H9 (cell line): ENCODE measurements around the gene SCN8A. TPM values are rescaled to one million over a fixed set of nuclear protein-coding genes. Genes with fewer than 3 reads are reported as not detected.

Experiments used
- DNase-seq: peaks from one replicate; pipeline ENCODE4 v3.0.0-alpha.2; 2017
- H2AFZ ChIP-seq: one replicate; pipeline ENCODE4 v1.6.1; 2013; ENCODE audit warnings: mild to moderate bottlenecking, low read length, control low read depth, moderate library complexity
- H2AK5ac ChIP-seq: 2 replicates; pipeline ENCODE4 v1.6.1; 2013; ENCODE audit warnings: low read length, control low read depth, mixed read lengths; ENCODE audit not compliant: insufficient read length
- H2BK120ac ChIP-seq: one replicate; pipeline ENCODE4 v1.6.1; 2013; ENCODE audit warnings: low read depth, mild to moderate bottlenecking, low read length, control low read depth, inconsistent platforms; ENCODE audit not compliant: poor library complexity, severe bottlenecking
- H2BK12ac ChIP-seq: 2 replicates; pipeline ENCODE4 v1.6.1; 2013; ENCODE audit warnings: low read length, control low read depth, mixed read lengths, low read depth; ENCODE audit not compliant: insufficient read length
- H2BK15ac ChIP-seq: 2 replicates; pipeline ENCODE4 v1.6.1; 2013; ENCODE audit warnings: low read depth, low read length, control low read depth
- H2BK20ac ChIP-seq: one replicate; pipeline ENCODE4 v1.6.1; 2013; ENCODE audit warnings: low read depth, mild to moderate bottlenecking, low read length, control low read depth, inconsistent platforms; ENCODE audit not compliant: poor library complexity, severe bottlenecking
- H2BK5ac ChIP-seq: 2 replicates; pipeline ENCODE4 v1.6.1; 2013; ENCODE audit warnings: low read length, control low read depth, mixed read lengths; ENCODE audit not compliant: insufficient read length
- H3K14ac ChIP-seq: 2 replicates; pipeline ENCODE4 v1.6.1; 2013; ENCODE audit warnings: low read length, control low read depth; ENCODE audit not compliant: insufficient read depth
- H3K18ac ChIP-seq: 2 replicates; pipeline ENCODE4 v1.6.1; 2013; ENCODE audit warnings: low read depth, mild to moderate bottlenecking, mixed read lengths, low read length, control low read depth; ENCODE audit not compliant: insufficient read length
- H3K23ac ChIP-seq: 2 replicates; pipeline ENCODE4 v1.6.1; 2013; ENCODE audit warnings: low read length, control low read depth, mixed read lengths, low read depth; ENCODE audit not compliant: insufficient read length
- H3K23me2 ChIP-seq: 2 replicates; pipeline ENCODE4 v1.6.1; 2013; ENCODE audit warnings: low read depth, mild to moderate bottlenecking, mixed read lengths, low read length, control low read depth; ENCODE audit not compliant: insufficient read length, poor library complexity, severe bottlenecking
- H3K27ac ChIP-seq: 2 replicates; pipeline ENCODE4 v1.5.1; 2013; ENCODE audit warnings: low read length, control low read depth, mixed read lengths, low read depth; ENCODE audit not compliant: insufficient read length
- H3K27me3 ChIP-seq: 2 replicates; pipeline ENCODE4 v1.6.1; 2013; ENCODE audit warnings: low read length, control low read depth, inconsistent platforms; ENCODE audit not compliant: insufficient read depth
- H3K4ac ChIP-seq: 2 replicates; pipeline ENCODE4 v1.6.1; 2013; ENCODE audit warnings: low read depth, mild to moderate bottlenecking, control low read depth, inconsistent platforms, low read length, moderate library complexity
- H3K4me1 ChIP-seq: 2 replicates; pipeline ENCODE4 v1.6.1; 2013; ENCODE audit warnings: low read length, control low read depth, inconsistent platforms; ENCODE audit not compliant: insufficient read depth
- H3K4me2 ChIP-seq: 2 replicates; pipeline ENCODE4 v1.6.1; 2013; ENCODE audit warnings: low read length, control low read depth, mixed read lengths; ENCODE audit not compliant: insufficient read length, insufficient read depth
- H3K56ac ChIP-seq: 2 replicates; pipeline ENCODE4 v1.6.1; 2013; ENCODE audit warnings: low read depth, mild to moderate bottlenecking, mixed read lengths, low read length, control low read depth; ENCODE audit not compliant: insufficient read length
- H3K79me1 ChIP-seq: 2 replicates; pipeline ENCODE4 v1.6.1; 2013; ENCODE audit warnings: low read depth, mild to moderate bottlenecking, moderate library complexity, low read length, control low read depth, inconsistent platforms; ENCODE audit not compliant: insufficient read depth, poor library complexity, severe bottlenecking
- H3K79me2 ChIP-seq: 2 replicates; pipeline ENCODE4 v1.6.1; 2013; ENCODE audit warnings: low read length, control low read depth, inconsistent platforms; ENCODE audit not compliant: insufficient read depth
- H3K9ac ChIP-seq: 2 replicates; pipeline ENCODE4 v1.6.1; 2013; ENCODE audit warnings: low read length, control low read depth, mixed read lengths; ENCODE audit not compliant: insufficient read length; ENCODE audit errors: extremely low read depth
- H3K9me3 ChIP-seq: one replicate; pipeline ENCODE4 v1.6.1; 2013; ENCODE audit warnings: low read depth, low read length, inconsistent platforms; ENCODE audit not compliant: control insufficient read depth
- H3T11ph ChIP-seq: one replicate; pipeline ENCODE4 v1.6.1; 2013; ENCODE audit warnings: mild to moderate bottlenecking, low read length, control low read depth, inconsistent platforms
- H4K20me1 ChIP-seq: one replicate; pipeline ENCODE4 v1.6.1; 2013; ENCODE audit not compliant: control insufficient read depth, insufficient read length, insufficient read depth
- H4K5ac ChIP-seq: 2 replicates; pipeline ENCODE4 v1.6.1; 2013; ENCODE audit warnings: low read depth, mild to moderate bottlenecking, mixed read lengths, low read length, control low read depth; ENCODE audit not compliant: insufficient read length
- H4K8ac ChIP-seq: replicated peaks from 2 replicates; pipeline ENCODE4 v1.6.1; 2013; ENCODE audit warnings: low read length, control low read depth, mixed read lengths, low read depth; ENCODE audit not compliant: insufficient read length
- H4K91ac ChIP-seq: 2 replicates; pipeline ENCODE4 v1.6.1; 2013; ENCODE audit warnings: low read depth, mild to moderate bottlenecking, moderate library complexity, mixed read lengths, low read length, control low read depth; ENCODE audit not compliant: insufficient read length
- H3K27ac Mint-ChIP-seq, 3 experiments: 2 replicates in 2 of 3; 3 replicates in 1 of 3; pipeline ENCODE4 v1.8.0; 2020 to 2021; ENCODE audit warnings: mixed read lengths in 3 of 3, mild to moderate bottlenecking in 1 of 3, moderate library complexity in 1 of 3
- H3K27me3 Mint-ChIP-seq: 2 replicates; pipeline ENCODE4 v1.8.0; 2021; ENCODE audit warnings: low read depth, mild to moderate bottlenecking, moderate library complexity, mixed read lengths
- H3K36me3 Mint-ChIP-seq, 3 experiments: 2 replicates in 2 of 3; 3 replicates in 1 of 3; pipeline ENCODE4 v1.8.0; 2020 to 2021; ENCODE audit warnings: low read depth in 3 of 3, mixed read lengths in 3 of 3; ENCODE audit not compliant: insufficient read depth in 1 of 3
- H3K4me1 Mint-ChIP-seq, 2 experiments: 2 replicates each; pipeline ENCODE4 v1.8.0; 2020; ENCODE audit warnings: mixed read lengths in 2 of 2
- H3K4me3 Mint-ChIP-seq, 2 experiments: 2 replicates in 1 of 2; 3 replicates in 1 of 2; pipeline ENCODE4 v1.8.0; 2020 to 2021; ENCODE audit warnings: mild to moderate bottlenecking in 2 of 2, mixed read lengths in 2 of 2, moderate library complexity in 1 of 2
- H3K9me3 Mint-ChIP-seq, 2 experiments: 2 replicates in 1 of 2; 3 replicates in 1 of 2; pipeline ENCODE4 v1.8.0; 2020; ENCODE audit warnings: mild to moderate bottlenecking in 2 of 2, mixed read lengths in 2 of 2, moderate library complexity in 1 of 2
- WGBS: extraction: QIAGEN DNeasy Blood & Tissue Kit; methylation state at CpG from one replicate; pipeline ENCODE4 v1.1.7; 2013; ENCODE audit warnings: missing lambda C conversion rate, low lambda C conversion rate, mixed read lengths; ENCODE audit not compliant: insufficient read length; ENCODE audit errors: extremely low coverage; 5-methylcytosine and 5-hydroxymethylcytosine counted together
- total RNA-seq: library from RNA; stranded (reverse); gene quantifications from 2 replicates; pipeline ENCODE4 v1.2.1, GENCODE V29; 2021
- TF ChIP-seq, protein P1 (sequence below): fragments of 200-600 bp; sonication (generic); conservative IDR thresholded peaks from 3 replicates; pipeline ENCODE4 v1.8.0; 2021; ENCODE audit warnings: antibody characterized with exemption, mild to moderate bottlenecking

SCN8A gene
- total RNA-seq, 1 experiment from 2014 or later: 15.2 TPM

DNA sequence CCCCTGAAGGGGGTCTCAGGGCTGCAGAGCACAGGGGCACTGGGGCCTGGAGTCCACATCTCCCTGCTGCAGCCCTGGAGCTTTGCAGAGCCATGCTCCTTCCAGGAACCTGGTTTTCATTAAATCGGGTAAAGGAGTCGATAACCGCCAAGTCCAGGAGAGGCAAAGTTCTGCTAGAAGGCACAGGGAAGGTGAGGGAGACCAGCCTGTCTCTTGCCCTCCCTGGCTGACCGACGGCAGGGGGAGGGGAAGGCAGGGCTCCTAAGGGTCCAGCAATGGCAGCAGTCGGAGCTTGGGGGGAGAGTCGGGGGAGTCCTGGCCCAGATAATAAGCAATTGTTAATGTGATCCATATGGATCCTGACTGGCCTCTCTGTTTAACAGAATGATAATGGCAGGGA, 254.4 kb downstream of the SCN8A start:
- Mint-ChIP-seq H3K27me3 (peaks cover 47% of the 10 kb centered on the region), H3K4me1 (peaks cover 40 to 60% of the 10 kb centered on the region in 2 experiments)

More for the DNA sequence above, 254.4 kb downstream of the SCN8A start:
- Histone ChIP-seq H4K20me1 (no peaks in the 10 kb centered on the region), H3K18ac (no peak overlapping the region), H3K4ac (no peak overlapping the region), H3K9ac (no peak overlapping the region), H2BK5ac (no peak overlapping the region), H3K27me3 (peaks cover 9% of the 10 kb centered on the region; the same call in 1 of the 2 replicates), H3K79me1 (no peaks in the 10 kb centered on the region), H3K14ac (no peak overlapping the region), H4K5ac (no peak overlapping the region), H2BK15ac (no peak overlapping the region), H3K23me2 (peaks cover 20% of the 10 kb centered on the region), H3K9me3 (no peaks in the 10 kb centered on the region), H2AK5ac (no peak overlapping the region), H3K4me1 (no peaks in the 10 kb centered on the region; the same call in 1 of the 2 replicates), H2BK12ac (no peak overlapping the region), H3K79me2 (no peaks in the 10 kb centered on the region), H3K27ac (no peak overlapping the region), H2BK120ac (no peak overlapping the region), H3K4me2 (no peak overlapping the region), H4K8ac (no peak overlapping the region), H3K56ac (no peak overlapping the region), H4K91ac (no peak overlapping the region), H2AFZ (no peak overlapping the region), H2BK20ac (no peak overlapping the region), H3K23ac (no peak overlapping the region), H3T11ph (no peak overlapping the region)
- Mint-ChIP-seq H3K4me3 (peak overlapping the region in 1 of 2 experiments; percentile 9; a peak in 1 of 5 replicates), H3K36me3 (peaks cover 0 to 14% (median 9%) of the 10 kb centered on the region in 3 experiments; a peak in 4 of 7 replicates), H3K27ac (no peak overlapping the region), H3K9me3 (no peaks in the 10 kb centered on the region)
- WGBS: no CpG with 5 or more reads among the region's 7 CpGs
- no peak for DNase-seq
- TF ChIP-seq, protein P1, sequence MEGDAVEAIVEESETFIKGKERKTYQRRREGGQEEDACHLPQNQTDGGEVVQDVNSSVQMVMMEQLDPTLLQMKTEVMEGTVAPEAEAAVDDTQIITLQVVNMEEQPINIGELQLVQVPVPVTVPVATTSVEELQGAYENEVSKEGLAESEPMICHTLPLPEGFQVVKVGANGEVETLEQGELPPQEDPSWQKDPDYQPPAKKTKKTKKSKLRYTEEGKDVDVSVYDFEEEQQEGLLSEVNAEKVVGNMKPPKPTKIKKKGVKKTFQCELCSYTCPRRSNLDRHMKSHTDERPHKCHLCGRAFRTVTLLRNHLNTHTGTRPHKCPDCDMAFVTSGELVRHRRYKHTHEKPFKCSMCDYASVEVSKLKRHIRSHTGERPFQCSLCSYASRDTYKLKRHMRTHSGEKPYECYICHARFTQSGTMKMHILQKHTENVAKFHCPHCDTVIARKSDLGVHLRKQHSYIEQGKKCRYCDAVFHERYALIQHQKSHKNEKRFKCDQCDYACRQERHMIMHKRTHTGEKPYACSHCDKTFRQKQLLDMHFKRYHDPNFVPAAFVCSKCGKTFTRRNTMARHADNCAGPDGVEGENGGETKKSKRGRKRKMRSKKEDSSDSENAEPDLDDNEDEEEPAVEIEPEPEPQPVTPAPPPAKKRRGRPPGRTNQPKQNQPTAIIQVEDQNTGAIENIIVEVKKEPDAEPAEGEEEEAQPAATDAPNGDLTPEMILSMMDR: no peak
